GM21619 (cell line): ENCODE data around the gene RIC3.

Experiments
- ATAC-seq: cut with Tn5 transposase; IDR thresholded peaks from one replicate; pipeline ENCODE4 v1.9.1; 2021; ENCODE audit not compliant: unreplicated experiment

RIC3 gene

DNA sequence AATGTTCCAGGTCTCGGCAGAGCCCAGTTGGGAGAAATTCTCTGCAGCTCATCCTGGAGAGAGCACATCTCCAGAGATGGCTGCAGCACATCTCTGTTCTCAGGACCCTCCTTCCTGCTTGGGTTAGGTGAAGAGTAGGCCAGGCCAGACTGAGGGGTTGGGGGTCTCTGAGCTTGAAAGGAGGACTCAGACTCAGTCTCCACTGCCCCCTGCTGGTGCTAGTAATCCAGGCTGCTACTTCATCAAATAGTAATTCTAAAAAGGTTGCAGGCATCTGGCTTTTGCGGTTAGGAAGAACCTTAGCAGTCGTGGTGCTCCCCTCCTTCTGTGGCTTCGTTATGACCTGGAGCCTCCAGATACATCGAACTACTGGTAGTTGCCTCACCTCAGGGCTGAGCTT is 78.1 kb downstream of the RIC3 start:
- no peak for ATAC-seq

GRCh38 chr11:8089791-8090510 is 78.9 kb downstream of the RIC3 start:
- ATAC-seq, result no peak

DNA sequence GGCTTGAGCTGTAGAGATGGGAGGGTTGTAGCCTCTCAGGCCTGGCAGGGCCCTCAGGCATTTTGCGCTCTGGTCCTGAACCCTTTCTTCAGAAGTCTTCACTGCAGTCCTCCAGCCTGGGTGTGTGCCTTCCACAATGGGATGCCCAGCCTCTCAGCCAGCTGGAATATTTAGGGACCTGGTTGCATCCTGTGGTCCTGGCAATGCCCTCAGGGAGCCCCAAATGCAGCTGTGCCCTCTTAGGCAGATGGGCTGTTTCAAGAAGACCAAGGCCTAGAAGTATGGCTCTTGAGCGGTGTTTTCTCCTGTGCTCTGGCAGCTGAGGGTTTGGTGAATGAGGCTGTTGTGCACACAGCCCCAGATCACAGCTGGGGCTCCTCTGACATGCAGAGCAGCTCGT is 81.1 kb downstream of the RIC3 start:
- no peak for ATAC-seq

DNA sequence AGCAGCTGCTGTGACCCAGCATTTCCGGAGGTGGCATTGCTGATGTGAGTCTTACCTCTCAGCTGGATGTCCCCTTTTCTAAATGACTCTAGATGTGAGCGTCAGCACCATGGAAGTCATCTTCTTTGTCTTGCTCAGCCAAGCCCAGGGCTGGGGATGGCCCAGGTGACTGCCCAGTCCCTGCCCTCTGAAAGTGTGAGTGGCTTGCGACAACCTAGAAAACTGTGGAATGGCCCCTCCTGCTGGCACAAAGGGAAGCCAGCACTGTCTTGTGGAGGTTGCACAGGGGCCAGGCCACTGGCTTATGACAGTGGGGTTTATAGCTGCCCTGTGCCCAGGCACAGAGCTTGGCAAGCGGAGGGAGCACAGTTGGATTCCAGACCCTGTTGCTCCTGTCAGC is 81.6 kb downstream of the RIC3 start:
- ATAC-seq, result peak; percentile 63

DNA sequence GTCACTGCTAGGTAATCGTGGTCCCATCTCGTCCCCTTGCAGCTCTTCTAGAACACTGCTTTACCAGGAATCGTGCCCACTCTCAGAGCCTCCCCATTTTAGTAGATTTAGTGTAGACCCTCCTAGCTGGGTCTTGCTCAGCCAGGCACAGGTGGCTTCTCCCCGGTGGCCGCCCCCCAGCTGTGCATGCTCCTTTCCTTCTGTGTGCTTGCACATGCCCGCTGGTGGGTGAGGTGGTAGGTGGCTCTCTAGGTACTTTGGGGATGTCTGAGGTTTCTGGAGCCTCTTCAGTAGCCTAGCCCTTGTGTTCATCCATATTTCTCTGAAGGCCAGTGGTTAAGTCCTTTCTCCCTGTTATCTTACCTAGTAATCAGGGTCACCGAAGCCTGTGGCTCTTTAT is 82.3 kb downstream of the RIC3 start:
- no peak for ATAC-seq

GRCh38 chr11:8086001-8086479 is 82.8 kb downstream of the RIC3 start:
- ATAC-seq, result no peak

DNA sequence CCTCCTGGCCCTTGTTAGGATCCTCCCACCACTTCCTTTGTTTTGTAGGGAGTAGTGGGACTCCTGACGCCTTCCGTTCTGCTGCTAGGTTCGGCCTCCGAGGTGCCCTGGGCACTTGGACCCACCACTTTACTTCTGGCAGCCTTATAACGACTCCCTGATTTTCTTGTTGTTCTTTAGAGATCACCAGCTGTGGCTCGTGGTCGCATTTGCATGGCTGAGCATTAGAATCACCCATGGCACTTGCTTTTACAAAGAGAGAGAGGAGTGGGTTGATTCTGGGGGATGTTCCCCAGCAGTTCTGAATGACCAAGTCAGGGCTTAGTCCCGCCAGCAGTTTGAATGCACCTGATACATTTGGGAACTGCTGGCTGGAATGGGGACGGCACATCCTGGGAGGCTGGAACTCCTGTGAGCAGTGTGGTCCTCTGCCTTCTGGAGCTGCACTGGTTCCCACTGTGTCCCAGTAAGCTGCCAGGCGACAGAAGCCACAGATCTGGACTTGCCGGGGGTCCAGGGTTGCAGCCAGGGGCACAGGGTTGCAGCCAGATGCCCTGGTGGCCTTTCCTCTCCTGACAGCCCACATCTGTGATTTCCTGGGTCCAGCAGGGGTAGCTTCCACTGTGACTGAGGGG is 83.7 kb downstream of the RIC3 start:
- ATAC-seq, result no peak

DNA sequence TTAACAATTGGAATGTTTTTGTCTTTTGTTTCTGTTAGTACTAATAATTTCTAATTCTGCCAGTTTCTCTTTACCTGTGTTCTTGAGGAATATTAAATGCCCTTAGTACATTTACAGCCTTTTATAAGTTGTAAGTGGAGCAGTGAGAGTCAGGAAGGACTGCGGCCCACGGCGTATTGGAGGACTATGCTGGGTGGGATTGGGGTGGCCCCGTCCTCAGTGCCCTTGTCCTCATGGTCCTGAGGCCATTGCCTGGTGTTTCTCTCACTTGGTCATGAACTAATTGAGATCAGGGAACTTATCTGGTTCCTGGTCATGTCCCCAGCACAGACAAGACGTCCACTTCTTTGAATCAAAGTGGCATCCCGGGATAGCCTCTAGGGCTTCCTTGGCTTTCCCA is 84.5 kb downstream of the RIC3 start:
- no peak for ATAC-seq

GRCh38 chr11:8083871-8084281 is 84.9 kb downstream of the RIC3 start:
- ATAC-seq, result no peak

DNA sequence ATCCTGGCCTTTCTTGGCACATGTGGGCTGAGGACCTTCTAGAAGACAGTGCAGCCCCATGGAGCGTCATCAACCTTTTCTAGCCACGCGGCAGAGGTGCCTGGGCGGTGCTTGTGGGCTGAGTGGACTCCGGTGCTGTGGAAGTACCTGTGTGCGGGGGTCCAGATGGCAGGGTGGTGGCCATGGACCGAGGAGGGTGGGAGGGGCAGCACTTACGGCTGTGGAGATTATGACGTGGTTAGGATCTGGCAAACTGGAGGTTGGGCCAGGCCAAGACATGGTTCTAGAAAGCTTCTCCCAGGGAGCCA is 85.8 kb downstream of the RIC3 start:
- ATAC-seq, result no peak

DNA sequence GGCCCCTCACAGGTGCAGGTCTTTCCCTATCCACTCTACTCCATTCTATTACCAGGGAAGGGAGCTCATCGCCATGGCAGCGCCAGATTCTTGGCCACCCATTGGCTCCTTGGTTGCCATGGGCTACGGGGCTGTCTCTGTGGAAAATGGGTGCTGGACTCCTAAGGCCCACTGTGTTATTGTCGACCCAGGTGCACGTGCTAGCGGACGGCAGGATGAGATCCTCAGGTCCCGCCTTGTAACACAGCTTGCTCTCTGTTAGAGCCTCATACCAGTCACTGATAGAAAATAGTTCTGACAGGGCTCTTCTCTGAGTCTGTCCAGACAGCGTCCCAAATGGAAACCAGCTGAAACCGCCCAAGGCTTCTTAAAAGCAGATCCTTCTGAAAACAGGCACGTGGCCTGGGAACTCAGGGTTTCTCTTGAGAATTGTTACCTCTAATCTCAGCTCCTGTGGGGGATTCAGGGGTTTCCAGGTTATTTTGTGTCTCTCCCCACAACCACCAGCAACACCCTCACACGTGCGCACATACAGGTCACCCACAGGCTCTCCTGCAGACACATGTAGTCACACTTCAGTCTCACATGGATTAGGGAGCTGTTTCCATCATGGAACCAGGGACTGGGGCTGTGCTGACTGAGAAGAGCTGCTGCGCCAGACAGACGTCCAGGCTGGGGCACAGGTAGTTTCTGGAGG is 86.3 kb downstream of the RIC3 start:
- no peak for ATAC-seq

GRCh38 chr11:8081591-8082250 is 87.1 kb downstream of the RIC3 start:
- no peak for ATAC-seq

DNA sequence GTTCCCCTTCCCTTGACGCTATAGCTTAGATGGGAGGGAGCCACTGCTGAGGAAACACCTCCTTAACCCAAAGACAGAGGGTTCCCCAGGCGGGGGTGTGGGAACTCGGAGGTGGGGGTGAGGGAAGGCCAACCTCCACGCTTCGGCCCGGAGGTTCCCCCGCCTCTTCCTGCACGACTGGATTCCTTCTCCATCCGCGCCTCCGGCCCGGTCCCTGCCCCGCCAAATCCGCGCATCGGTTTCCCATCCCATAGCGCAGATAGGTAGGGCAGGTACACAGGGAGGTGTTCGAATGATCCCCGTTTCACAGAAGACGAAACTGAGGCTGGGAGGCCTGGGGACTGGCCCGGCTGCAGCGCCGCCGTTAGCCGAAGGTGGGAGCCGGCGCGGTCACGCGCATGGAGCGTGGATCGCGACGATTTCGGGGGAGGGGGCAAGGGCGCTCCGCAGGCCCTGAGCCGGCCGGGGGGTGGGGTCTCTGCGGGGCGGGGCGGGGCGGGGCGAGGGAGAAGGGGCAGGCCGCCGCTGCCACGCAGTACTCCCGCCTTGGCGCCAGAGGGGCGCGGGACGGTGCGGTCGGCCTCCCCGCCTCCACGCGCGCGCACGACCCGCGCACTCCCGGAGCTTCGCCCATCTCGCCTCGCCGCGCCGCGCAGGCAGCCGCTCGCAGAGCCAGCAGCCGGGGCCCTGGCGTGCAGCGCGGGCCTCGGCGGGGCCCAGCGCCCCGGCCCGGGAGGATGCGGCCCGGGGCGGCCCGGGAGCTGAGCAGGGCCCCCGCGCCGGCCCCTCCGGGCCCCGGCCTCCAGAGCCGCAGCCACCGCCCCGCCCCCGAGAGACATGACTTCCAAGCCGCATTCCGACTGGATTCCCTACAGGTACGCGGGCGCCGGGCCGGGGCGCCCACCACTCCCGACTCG is 87.9 kb downstream of the RIC3 start, which contains the start of gene TUB:
Gene TUB, plus strand, starts transcription at position 538 of the 917 bp plus-strand sequence. Its CDS starts 300 bp downstream, at position 838.
- ATAC-seq, result no peak

GRCh38 chr11:8080069-8080670 is 88.7 kb downstream of the RIC3 start:
- ATAC-seq, result no peak

DNA sequence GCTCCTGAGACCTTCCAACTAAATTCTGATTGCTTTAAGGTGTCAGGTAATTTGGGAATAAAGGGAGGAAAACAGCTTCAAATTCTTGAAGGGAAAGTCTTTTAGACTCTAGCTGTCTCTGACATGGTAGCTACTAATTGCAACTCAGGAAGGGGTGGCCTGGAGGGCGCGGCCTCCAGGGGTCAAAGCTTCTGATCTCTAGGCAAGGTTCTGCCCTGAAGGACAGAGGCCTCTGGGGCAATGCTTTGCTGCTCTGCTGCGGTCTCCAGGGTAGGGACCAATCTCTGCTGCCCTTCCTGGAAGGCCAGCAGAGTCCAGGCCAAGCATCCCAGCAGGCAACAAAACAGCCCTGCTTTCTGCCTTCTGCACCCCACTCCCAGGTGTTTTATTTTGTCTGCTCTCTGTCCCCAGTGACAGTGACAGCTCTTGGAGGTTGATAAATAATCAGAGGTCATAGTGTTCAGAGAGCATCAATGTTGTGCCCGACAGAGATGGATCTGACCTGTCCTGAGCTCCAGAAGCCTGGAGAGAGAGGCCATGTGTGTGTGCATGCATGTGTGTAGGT is 89.6 kb downstream of the RIC3 start:
- ATAC-seq, result no peak

DNA sequence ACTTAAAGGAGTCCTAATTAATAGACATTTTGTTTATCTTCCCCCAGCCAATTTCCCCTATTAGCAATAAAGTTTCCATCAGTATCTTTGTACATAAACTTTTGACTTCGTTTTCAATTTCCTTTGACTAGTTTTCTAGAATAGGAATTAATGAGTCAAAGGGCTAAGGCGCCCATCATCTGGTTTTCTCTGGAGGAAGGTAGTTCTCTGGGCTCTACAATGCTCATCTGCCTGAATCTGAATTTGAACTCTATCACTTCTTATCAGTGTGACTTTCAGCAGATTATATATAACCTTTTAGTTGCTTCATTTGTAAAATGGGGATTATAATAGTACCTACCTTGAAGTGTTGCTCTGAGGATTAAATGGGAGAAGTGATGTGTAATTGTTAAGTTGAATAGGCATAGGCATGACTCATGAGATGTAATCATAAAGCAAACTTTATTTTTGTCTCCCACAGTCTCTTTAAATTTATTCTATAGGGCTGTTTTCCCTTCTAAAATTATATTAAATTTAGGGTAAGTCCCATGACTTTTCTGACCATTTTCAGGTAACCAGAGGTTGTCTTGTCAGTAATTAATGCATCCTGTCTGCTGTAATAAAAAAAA is 93.6 kb downstream of the RIC3 start:
- no peak for ATAC-seq

DNA sequence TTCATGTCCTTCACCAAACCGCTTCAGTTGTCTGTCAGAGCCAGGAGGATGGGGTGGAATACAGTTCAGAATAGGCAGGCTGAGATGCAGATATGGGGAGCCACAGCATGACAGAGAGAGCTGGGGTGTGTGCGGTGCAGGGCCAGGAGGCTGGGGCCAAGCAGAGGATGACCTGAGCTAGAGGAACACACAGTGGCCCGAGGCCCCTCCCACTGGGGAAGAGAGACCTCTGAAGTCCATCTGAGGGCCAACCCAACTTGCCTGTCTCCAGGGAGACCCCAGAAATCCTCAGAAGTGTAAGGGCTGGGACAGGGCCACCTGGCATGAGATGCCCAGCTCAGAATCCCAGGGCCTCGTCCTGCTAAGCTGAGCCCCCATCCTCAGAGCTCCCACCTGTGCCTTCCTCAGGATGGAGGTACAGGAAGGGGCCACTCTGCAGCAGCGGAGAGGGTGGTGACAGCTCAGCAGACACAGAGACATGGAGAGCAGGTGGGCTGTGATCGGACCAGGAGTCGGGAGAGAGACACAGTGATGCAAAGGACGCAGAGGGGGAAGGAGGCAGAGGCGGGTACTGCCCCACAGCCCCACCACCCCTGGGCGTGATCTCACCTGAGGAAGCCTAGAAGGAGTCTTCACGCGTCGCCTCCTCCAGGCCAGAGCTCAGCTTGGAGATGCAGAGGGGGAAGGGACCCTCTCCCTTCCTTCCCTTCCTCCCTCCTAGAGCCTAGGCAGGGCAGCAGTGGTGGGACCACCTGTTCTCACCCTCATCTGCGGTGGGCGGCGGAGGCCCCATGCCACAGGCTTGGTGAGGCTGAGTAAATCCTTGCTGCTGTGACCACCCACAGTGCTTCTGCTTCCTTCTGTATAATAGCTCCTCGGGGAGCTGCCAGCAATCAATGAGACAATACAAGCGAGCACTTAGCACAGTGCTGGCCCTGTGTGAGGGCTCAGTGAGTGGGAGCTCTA is 96.9 kb downstream of the RIC3 start:
- no peak for ATAC-seq

DNA sequence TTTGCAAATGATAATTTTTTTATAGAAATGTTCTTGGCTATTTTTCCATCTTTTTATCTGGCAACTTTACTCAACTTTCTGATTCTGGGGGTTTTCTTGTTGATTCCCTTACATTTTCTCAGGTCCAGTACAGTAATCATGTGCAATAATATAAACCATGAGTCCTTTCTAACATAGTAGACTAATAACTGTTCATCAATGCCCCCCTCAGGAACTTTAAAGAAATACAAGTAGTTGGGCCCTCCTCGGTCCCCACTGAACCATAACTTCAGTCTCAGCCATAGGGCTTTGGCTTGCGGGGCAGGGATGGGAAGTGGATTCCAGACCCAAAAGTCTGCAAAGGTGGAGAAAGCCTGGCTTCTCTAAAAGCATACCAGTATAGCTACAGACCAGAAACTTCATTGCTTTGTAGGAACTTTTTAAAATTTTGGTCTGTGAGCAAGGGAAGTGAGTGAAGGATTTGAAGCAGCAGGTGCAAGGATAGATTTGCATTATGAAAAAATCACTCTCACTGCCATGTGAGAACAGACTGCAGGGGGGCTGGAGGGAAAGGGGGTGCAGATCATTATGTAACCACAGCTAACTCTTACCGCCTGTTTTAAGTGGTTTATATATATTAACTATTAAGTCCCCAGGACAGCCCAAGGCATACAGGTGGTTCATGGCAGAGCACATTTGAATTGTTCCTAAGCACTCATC is 98.3 kb downstream of the RIC3 start:
- ATAC-seq, result no peak
